NCI-H128 (cell line): ENCODE data around the gene HSD17B4.
"Not testable (repeated sequence)": the region's sequence is repeated elsewhere in the genome, so short reads cannot be mapped to it uniquely, and the experiment has no call there.

Source experiments
- DNase-seq: peaks from one replicate; lab custom pipeline; 2025; ENCODE audit not compliant: unreplicated experiment; lab: John Stamatoyannopoulos, UW

Gene HSD17B4

GRCh38 chr5:119476341-119476740, 24.0 kb downstream of the HSD17B4 start:
- no peak for DNase-seq

GRCh38 chr5:119478781-119479180, 26.5 kb downstream of the HSD17B4 start:
- DNase-seq = no peak

GRCh38 chr5:119480629-119481028, 28.3 kb downstream of the HSD17B4 start:
- DNase-seq = not testable (repeated sequence)

GRCh38 chr5:119483155-119483554, 30.9 kb downstream of the HSD17B4 start:
- no peak for DNase-seq

GRCh38 chr5:119484884-119485283, 32.6 kb downstream of the HSD17B4 start:
- DNase-seq = no peak

- DNase-seq = no peak
Measured at GRCh38 chr5:119501671-119502179, 49.4 kb downstream of the HSD17B4 start.

GRCh38 chr5:119503939-119504338, 51.6 kb downstream of the HSD17B4 start:
- DNase-seq = not testable (repeated sequence)

- DNase-seq = no peak
Measured at GRCh38 chr5:119512277-119512676, 60.0 kb downstream of the HSD17B4 start.

- DNase-seq = no peak
Measured at GRCh38 chr5:119515192-119515591, 62.9 kb downstream of the HSD17B4 start.

- not testable (repeated sequence) for DNase-seq
Measured at GRCh38 chr5:119517115-119517514, 64.8 kb downstream of the HSD17B4 start.

GRCh38 chr5:119521232-119521631, 68.9 kb downstream of the HSD17B4 start:
- DNase-seq = no peak

GRCh38 chr5:119522841-119523240, 70.5 kb downstream of the HSD17B4 start:
- no peak for DNase-seq

GRCh38 chr5:119524485-119524884, 72.2 kb downstream of the HSD17B4 start:
- no peak for DNase-seq

GRCh38 chr5:119527351-119527750, 75.1 kb downstream of the HSD17B4 start:
- DNase-seq = no peak

- DNase-seq = no peak
Measured at GRCh38 chr5:119529811-119530210, 77.5 kb downstream of the HSD17B4 start.

- DNase-seq = no peak
Measured at GRCh38 chr5:119532637-119533036, 80.3 kb downstream of the HSD17B4 start.

- no peak for DNase-seq
Measured at GRCh38 chr5:119537704-119538103, 85.4 kb downstream of the HSD17B4 start.

GRCh38 chr5:119541716-119542115, 89.4 kb downstream of the HSD17B4 start:
- DNase-seq = no peak

GRCh38 chr5:119551819-119552218, 99.5 kb downstream of the HSD17B4 start:
- DNase-seq = no peak

- DNase-seq = no peak
Measured at GRCh38 chr5:119554597-119554996, 102.3 kb downstream of the HSD17B4 start.

GRCh38 chr5:119570910-119571309, 118.6 kb downstream of the HSD17B4 start:
- no peak for DNase-seq

- no peak for DNase-seq
Measured at GRCh38 chr5:119578937-119579336, 126.6 kb downstream of the HSD17B4 start.

- DNase-seq = no peak
Measured at GRCh38 chr5:119582987-119583386, 130.7 kb downstream of the HSD17B4 start.

- no peak for DNase-seq
Measured at GRCh38 chr5:119583684-119584083, 131.4 kb downstream of the HSD17B4 start.
